K562 (cell line): ENCODE measurements around the gene CLDN5. TPM values are rescaled to one million over a fixed set of nuclear protein-coding genes. Genes with fewer than 3 reads are reported as not detected.

Experiments used
- ARID3A ChIP-seq: IDR thresholded peaks from 2 replicates; pipeline ENCODE4 v1.6.1; 2012; ENCODE audit warnings: low read depth, low read length, improper control_type of control experiment, borderline replicate concordance
- BCLAF1 ChIP-seq, 2 experiments: fragments of 450-650 bp in 1 of 2; IDR thresholded peaks; 2 replicates each; pipeline ENCODE4 v1.6.1; 2011 to 2017; ENCODE audit warnings: low read depth in 2 of 2, antibody characterized with exemption in 1 of 2, borderline replicate concordance in 1 of 2, low read length in 1 of 2, mild to moderate bottlenecking in 1 of 2, mixed read lengths in 1 of 2; ENCODE audit not compliant: control insufficient read depth in 1 of 2
- CREBBP ChIP-seq: IDR thresholded peaks from one replicate; pipeline ENCODE4 v1.6.1; 2012; ENCODE audit warnings: low read depth, mild to moderate bottlenecking, control low read depth, inconsistent platforms, low read length
- HES1 ChIP-seq: fragments of 450-650 bp; IDR thresholded peaks from 2 replicates; pipeline ENCODE4 v1.6.1; 2016; ENCODE audit warnings: low read depth, mild to moderate bottlenecking, moderate library complexity
- NR2F6 ChIP-seq: fragments of 450-650 bp; formaldehyde crosslinking; IDR thresholded peaks from 2 replicates; pipeline ENCODE4 v1.4.0; 2020; ENCODE audit warnings: mild to moderate bottlenecking
- POLR2AphosphoS2 ChIP-seq: IDR thresholded peaks from 2 replicates; pipeline ENCODE4 v1.6.1; 2012; ENCODE audit warnings: low read length, improper control_type of control experiment
- PRMT5 ChIP-seq: sonication (generic); formaldehyde crosslinking; IDR thresholded peaks from 2 replicates; pipeline ENCODE4 v1.5.0; 2020; ENCODE audit warnings: missing genetic modification reagents
- RBM22 ChIP-seq: fragments of 200-400 bp; formaldehyde crosslinking; IDR thresholded peaks from 2 replicates; pipeline ENCODE4 v1.6.1; 2018; ENCODE audit warnings: low read length, low read depth; ENCODE audit not compliant: poor library complexity, severe bottlenecking
- SETDB1 ChIP-seq: IDR thresholded peaks from one replicate; pipeline ENCODE4 v1.6.1; 2012; ENCODE audit warnings: low read length, control low read depth, inconsistent platforms
- SMARCA5 ChIP-seq: fragments of 450-650 bp; IDR thresholded peaks from 2 replicates; pipeline ENCODE4 v1.6.1; 2016
- STAT6 ChIP-seq: sonication (generic); formaldehyde crosslinking; IDR thresholded peaks from 2 replicates; pipeline ENCODE4 v1.8.1; 2023; ENCODE audit warnings: mild to moderate bottlenecking, missing genetic modification reagents
- TEAD2 ChIP-seq: fragments of 450-650 bp; IDR thresholded peaks from 2 replicates; pipeline ENCODE4 v1.6.1; 2016; ENCODE audit warnings: missing genetic modification characterization, control low read depth, missing compliant biosample characterization
- ZNF609 ChIP-seq: sonication (generic); formaldehyde crosslinking; IDR thresholded peaks from 2 replicates; pipeline ENCODE4 v1.8.1; 2023; ENCODE audit warnings: missing genetic modification reagents, mild to moderate bottlenecking, borderline replicate concordance
- polyA plus RNA-seq, 8 experiments: library from polyadenylated mRNA; depleted of rRNA in 4 of 8; stranded (reverse) in 5 of 8; unstranded in 3 of 8; fragments of >200 nt; fragmentation: Nextera tagmentation in 2 of 8; fragmentation: Illumina TruSeq in 1 of 8; extraction: Ambion mirVana in 2 of 8; extraction: Trizol in 1 of 8; gene quantifications; 2 replicates each; pipeline versions ENCODE4 v1.2.1 to v1.2.3, GENCODE V29; 2011 to 2014; ENCODE audit warnings: inconsistent platforms in 1 of 8, missing spikeins in 1 of 8
- total RNA-seq, 7 experiments: library from RNA; depleted of rRNA in 6 of 7; stranded (reverse); fragments of >200 nt in 6 of 7; fragmentation: Illumina TruSeq in 2 of 7; extraction: Trizol in 2 of 7; gene quantifications; 2 replicates each; pipeline versions ENCODE4 v1.2.1 to v1.2.3, GENCODE V29; 2011 to 2021; ENCODE audit warnings: low replicate concordance in 1 of 7

The CLDN5 gene
- total and polyA plus RNA-seq, 9 of the 15 experiments (the other 6 are each of a cell fraction or from before 2014, with no cell fraction given) = 0.20 TPM; not detected in 8

GRCh38 chr22:19479355-19480172 lies 44.6 kb downstream of the CLDN5 start, which contains the start of gene CDC45 (continued):
- no peak for TF ChIP-seq ZNF609
- no peak for TF ChIP-seq SMARCA5
- peak; percentile 64; the same call in 1 of the 2 replicates for TF ChIP-seq TEAD2 (tag)
- TF ChIP-seq POLR2AphosphoS2 = peak; percentile 81; the same call in 1 of the 2 replicates
- TF ChIP-seq SETDB1 = peak; percentile 71
- peak; percentile 86 for TF ChIP-seq RBM22
- peak; percentile 84; the same call in 1 of the 2 replicates for TF ChIP-seq NR2F6
- TF ChIP-seq CREBBP = peak; percentile 90
- TF ChIP-seq HES1 = no peak
- TF ChIP-seq BCLAF1 (IDR thresholded peaks at IDR 0.05; ENCODE audit: borderline replicate concordance in 1 of 2, control insufficient read depth in 1 of 2, low read depth in 2 of 2, low read length in 1 of 2) = no peak
- TF ChIP-seq STAT6 (CRISPR knock-in tag) = peak; percentile 99
- peak; percentile 13; the same call in 1 of the 2 replicates for TF ChIP-seq ARID3A
- no peak for TF ChIP-seq PRMT5 (CRISPR knock-in tag)
